Heart right ventricle (tissue), 16 donors: ENCODE results near the gene KIRREL1. TPM values are rescaled to one million over a fixed set of nuclear protein-coding genes. Genes with fewer than 3 reads are reported as not detected.

Experiments
- ATAC-seq, 8 donors: fragments of 200-7000 bp; cut with Tn5 transposase; one replicate each; pipeline ENCODE4 v1.9.1; 2020; ENCODE audit warnings: mild to moderate bottlenecking in 8 of 8, moderate library complexity in 8 of 8, moderate number of reproducible peaks in 1 of 8
- DNase-seq, 2 donors: peaks; one replicate each; pipeline ENCODE4 v3.0.0-alpha.2; 2020
- H3K27ac ChIP-seq, 10 donors: fragments of 200-600 bp; sonication (generic) in 2 of 10; one replicate each; pipeline versions ENCODE4 v1.5.0 to v1.8.0; 2020 to 2022; ENCODE audit warnings: mild to moderate bottlenecking in 3 of 10
- H3K27me3 ChIP-seq, 7 donors: fragments of 200-600 bp; one replicate each; pipeline ENCODE4 v1.8.0; 2021 to 2022; ENCODE audit warnings: mild to moderate bottlenecking in 2 of 7
- H3K36me3 ChIP-seq, 9 donors: fragments of 200-600 bp; sonication (generic) in 1 of 9; one replicate each; pipeline versions ENCODE4 v1.5.0 to v1.8.0; 2020 to 2022; ENCODE audit warnings: mild to moderate bottlenecking in 2 of 9
- H3K4me1 ChIP-seq, 9 donors: fragments of 200-600 bp; sonication (generic) in 1 of 9; one replicate each; pipeline versions ENCODE4 v1.5.0 to v1.8.0; 2020 to 2022; ENCODE audit warnings: mild to moderate bottlenecking in 4 of 9
- H3K4me3 ChIP-seq, 10 donors: fragments of 200-600 bp; sonication (generic) in 2 of 10; one replicate each; pipeline versions ENCODE4 v1.5.0 to v1.8.0; 2020 to 2022; ENCODE audit warnings: mild to moderate bottlenecking in 7 of 10, moderate library complexity in 2 of 10
- H3K9me3 ChIP-seq, 11 donors: fragments of 200-600 bp in 10 of 11; sonication (generic) in 2 of 11; one replicate each; pipeline versions ENCODE4 v1.5.0 to v1.8.0; 2013 to 2022; ENCODE audit warnings: mild to moderate bottlenecking in 2 of 11, control low read depth in 1 of 11, moderate library complexity in 1 of 11
- CTCF ChIP-seq, 9 donors: fragments of 200-600 bp; sonication (generic) in 2 of 9; IDR thresholded peaks; one replicate each; pipeline versions ENCODE4 v1.5.0 to v1.8.0; 2021 to 2022; ENCODE audit warnings: antibody characterized with exemption in 9 of 9, mild to moderate bottlenecking in 5 of 9, moderate library complexity in 1 of 9
- WGBS, 2 donors: extraction: QIAGEN DNeasy Blood & Tissue Kit; methylation state at CpG; one replicate each; pipeline ENCODE4 v1.1.7; 2013; ENCODE audit warnings: inconsistent platforms in 1 of 2; 5-methylcytosine and 5-hydroxymethylcytosine counted together
- intact Hi-C, 10 donors: fragments of 100-400 bp; cut with DNase I; formaldehyde crosslinking; loops; one replicate each; pipeline versions ENCODE4 v1.11.1 to v1.14.2; 2022
- polyA plus RNA-seq, 2 donors: library from polyadenylated mRNA; stranded (reverse); fragments of 200-250 nt; gene quantifications; one replicate each; pipeline ENCODE4 v1.2.3, GENCODE V29; 2013
- total RNA-seq, 10 donors: library from RNA; stranded (reverse); fragmentation: NEBNext Ultra II Directional in 3 of 10; extraction: Animal tissue kit (Norgen Biotek cat#: 25700) in 3 of 10; gene quantifications; one replicate each; pipeline versions ENCODE4 v1.2.1 to v1.2.4, GENCODE V29; 2021 to 2023
- donor health status: Arrhythmogenic right ventricular cardiomyopathy.
- donor health status: ischemic (EF 13 %, LVEDD 7.1; RV severe dilation, severe dysfunction).
- donor health status: healthy with polysubstance abuse.
- donor health status: DM: no; HTN: yes; CAD: no.
- donor health status: DM: no; HTN: no; CAD: no.
- donor health status: ischemic (EF 25% LVEDD 6.9; RV normal size, moderate dysfunction).
- donor health status: ischemic (EF 25% LVEDD 5.7; RV mildly dilated, moderate dysfunction).
- donor health status: healthy.
- donor health status: DM: yes; HTN: yes; CAD: no.
- donor health status: Ischemic cardiomyopathy.
- donor health status: ischemic (EF 35%, LVEDD 5.7; RV mildly dilated, moderate dysfunction).
- donor health status: nonischemic (EF 11% LVEDD 7.7; RV severe dilation, severe dysfunction).
- donor health status: DM: yes; HTN: yes; CAD: no.
- donor health status: PGD.
- donor health status: ischemic (EF 29% LVEDD 5.4; RV normal size, mild dysfunction).
- donor health status: nonischemic (EF 23%, LVEDD 6.1; RV moderate dilation, normal function).

KIRREL1 gene
- total and polyA plus RNA-seq, 12 donors = 4.1 to 14.7 (median 7.4) TPM

- H3K4me3 ChIP-seq = no peak overlapping the region
- H3K4me1 ChIP-seq = peaks cover 0 to 1% (median 0%) of the 10 kb centered on the region in 9 donors
- no peaks in the 10 kb centered on the region for H3K9me3 ChIP-seq
- no peak for DNase-seq
- intact Hi-C loops = no loop called here
- no peak for TF ChIP-seq CTCF (IDR thresholded peaks at IDR 0.05)
- H3K36me3 ChIP-seq = no peaks in the 10 kb centered on the region
- no peak overlapping the region for H3K27ac ChIP-seq
- ATAC-seq = no peak
- peaks cover 0 to 51% (median 16%) of the 10 kb centered on the region in 7 donors for H3K27me3 ChIP-seq
- 37 to 46% methylated on average over 2 of the region's 2 CpGs for WGBS, 2 donors
Observed at GRCh38 chr1:158107916-158108315, 114.5 kb downstream of the KIRREL1 start.

- H3K27me3 ChIP-seq = peaks cover 0 to 69% (median 47%) of the 10 kb centered on the region in 7 donors
- peaks cover 0 to 18% (median 3%) of the 10 kb centered on the region in 9 donors for H3K4me1 ChIP-seq
- no peaks in the 10 kb centered on the region for H3K9me3 ChIP-seq
- WGBS, 2 donors = 5% methylated on average over 58 of the region's 58 CpGs
- no peak overlapping the region for H3K27ac ChIP-seq
- intact Hi-C loops = loop anchor here in 2 of 10 donors (2.0 to 10.0 kb wide), 2 partner anchors 150 to 238 kb away; no protein-coding TSS in a partner anchor
- TF ChIP-seq CTCF (IDR thresholded peaks at IDR 0.05) = peak; percentile 8 to 71 (median 50)
- H3K4me3 ChIP-seq = peak overlapping the region; percentile 23 to 59 (median 52)
- H3K36me3 ChIP-seq = no peaks in the 10 kb centered on the region
- DNase-seq (peak in 1 of 2 donors; percentile 33), ATAC-seq (peak in 7 of 8 donors; percentile 50 to 84 (median 65))
Observed at GRCh38 chr1:158112994-158113758, 119.7 kb downstream of the KIRREL1 start.

- TF ChIP-seq CTCF (IDR thresholded peaks at IDR 0.05) = no peak
- no peak for DNase-seq
- no peak for ATAC-seq
- Histone ChIP-seq H3K27ac (no peak overlapping the region), H3K4me1 (peaks cover 0 to 23% (median 3%) of the 10 kb centered on the region in 9 donors), H3K9me3 (no peaks in the 10 kb centered on the region), H3K27me3 (peaks cover 0 to 75% (median 47%) of the 10 kb centered on the region in 7 donors), H3K36me3 (no peaks in the 10 kb centered on the region), H3K4me3 (peak overlapping the region in 9 of 10 donors; percentile 41 to 59 (median 54))
- intact Hi-C loops = loop anchor here in 2 of 10 donors (2.0 to 10.0 kb wide), 2 partner anchors 151 to 239 kb away; no protein-coding TSS in a partner anchor
- 24 to 27% methylated on average over 8 of the region's 8 CpGs for WGBS, 2 donors
Observed at GRCh38 chr1:158113759-158114127, 120.3 kb downstream of the KIRREL1 start.

GRCh38 chr1:158115126-158115525 lies 121.7 kb downstream of the KIRREL1 start:
- Histone ChIP-seq H3K4me3 (no peak overlapping the region), H3K27ac (no peak overlapping the region), H3K27me3 (peaks cover 0 to 88% (median 52%) of the 10 kb centered on the region in 7 donors), H3K9me3 (no peaks in the 10 kb centered on the region), H3K36me3 (no peaks in the 10 kb centered on the region), H3K4me1 (peaks cover 0 to 23% (median 3%) of the 10 kb centered on the region in 9 donors)
- no peak for TF ChIP-seq CTCF (IDR thresholded peaks at IDR 0.05)
- DNase-seq (no peak), ATAC-seq (no peak)
- intact Hi-C loops = loop anchor here in 6 of 10 donors (5.0 to 10.0 kb wide), 4 partner anchors 33 to 240 kb away; partner anchors contain the start of gene KIRREL1 (in 3 of the 6)
- 91 to 100% methylated on average over 4 of the region's 4 CpGs for WGBS, 2 donors
